ENCODE data around the gene SYNM.
"Not testable (repeated sequence)": the region's sequence is repeated elsewhere in the genome, so short reads cannot be mapped to it uniquely, and the experiment has no call there.

SYNM gene, protein sequence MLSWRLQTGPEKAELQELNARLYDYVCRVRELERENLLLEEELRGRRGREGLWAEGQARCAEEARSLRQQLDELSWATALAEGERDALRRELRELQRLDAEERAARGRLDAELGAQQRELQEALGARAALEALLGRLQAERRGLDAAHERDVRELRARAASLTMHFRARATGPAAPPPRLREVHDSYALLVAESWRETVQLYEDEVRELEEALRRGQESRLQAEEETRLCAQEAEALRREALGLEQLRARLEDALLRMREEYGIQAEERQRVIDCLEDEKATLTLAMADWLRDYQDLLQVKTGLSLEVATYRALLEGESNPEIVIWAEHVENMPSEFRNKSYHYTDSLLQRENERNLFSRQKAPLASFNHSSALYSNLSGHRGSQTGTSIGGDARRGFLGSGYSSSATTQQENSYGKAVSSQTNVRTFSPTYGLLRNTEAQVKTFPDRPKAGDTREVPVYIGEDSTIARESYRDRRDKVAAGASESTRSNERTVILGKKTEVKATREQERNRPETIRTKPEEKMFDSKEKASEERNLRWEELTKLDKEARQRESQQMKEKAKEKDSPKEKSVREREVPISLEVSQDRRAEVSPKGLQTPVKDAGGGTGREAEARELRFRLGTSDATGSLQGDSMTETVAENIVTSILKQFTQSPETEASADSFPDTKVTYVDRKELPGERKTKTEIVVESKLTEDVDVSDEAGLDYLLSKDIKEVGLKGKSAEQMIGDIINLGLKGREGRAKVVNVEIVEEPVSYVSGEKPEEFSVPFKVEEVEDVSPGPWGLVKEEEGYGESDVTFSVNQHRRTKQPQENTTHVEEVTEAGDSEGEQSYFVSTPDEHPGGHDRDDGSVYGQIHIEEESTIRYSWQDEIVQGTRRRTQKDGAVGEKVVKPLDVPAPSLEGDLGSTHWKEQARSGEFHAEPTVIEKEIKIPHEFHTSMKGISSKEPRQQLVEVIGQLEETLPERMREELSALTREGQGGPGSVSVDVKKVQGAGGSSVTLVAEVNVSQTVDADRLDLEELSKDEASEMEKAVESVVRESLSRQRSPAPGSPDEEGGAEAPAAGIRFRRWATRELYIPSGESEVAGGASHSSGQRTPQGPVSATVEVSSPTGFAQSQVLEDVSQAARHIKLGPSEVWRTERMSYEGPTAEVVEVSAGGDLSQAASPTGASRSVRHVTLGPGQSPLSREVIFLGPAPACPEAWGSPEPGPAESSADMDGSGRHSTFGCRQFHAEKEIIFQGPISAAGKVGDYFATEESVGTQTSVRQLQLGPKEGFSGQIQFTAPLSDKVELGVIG (N-terminal part only)

GRCh38 chr15:99104788-99105513 lies at the start of gene SYNM:
TSS of gene SYNM (plus strand) at chr15:99105080. CDS start at chr15:99105200, 120 bp downstream.
- peak; percentile 15 for DNase-seq

DNA sequence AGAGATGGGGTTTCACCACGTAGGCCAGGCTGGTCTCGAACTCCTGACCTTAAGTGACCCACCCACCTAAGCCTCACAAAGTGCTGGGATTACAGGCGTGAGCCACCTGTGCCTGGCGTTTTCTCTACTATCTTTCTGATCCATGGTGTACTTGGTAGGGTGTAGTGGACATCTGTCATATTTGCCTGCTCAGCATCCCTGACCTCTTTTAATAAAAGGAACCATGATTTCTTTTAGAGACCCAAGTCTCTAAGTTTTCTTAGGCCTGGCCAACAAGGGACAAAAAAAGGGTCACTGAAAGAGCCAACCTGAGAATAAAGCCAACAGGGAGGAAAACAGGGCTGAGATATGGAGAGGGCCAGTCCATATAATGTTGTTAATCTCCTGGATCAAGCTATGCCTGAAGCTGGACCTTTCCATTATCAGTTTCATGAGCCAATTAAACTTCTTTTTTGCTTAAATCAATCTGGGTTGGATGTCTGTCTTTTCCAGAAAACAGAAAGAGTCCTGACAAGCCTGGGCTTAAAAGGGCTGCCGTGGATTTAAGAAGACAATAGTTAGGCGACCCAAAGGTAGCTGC lies 49.2 kb upstream of the SYNM start:
- no peak for DNase-seq

- DNase-seq = no peak
Measured at GRCh38 chr15:99057020-99057419, 47.9 kb upstream of the SYNM start.

DNA sequence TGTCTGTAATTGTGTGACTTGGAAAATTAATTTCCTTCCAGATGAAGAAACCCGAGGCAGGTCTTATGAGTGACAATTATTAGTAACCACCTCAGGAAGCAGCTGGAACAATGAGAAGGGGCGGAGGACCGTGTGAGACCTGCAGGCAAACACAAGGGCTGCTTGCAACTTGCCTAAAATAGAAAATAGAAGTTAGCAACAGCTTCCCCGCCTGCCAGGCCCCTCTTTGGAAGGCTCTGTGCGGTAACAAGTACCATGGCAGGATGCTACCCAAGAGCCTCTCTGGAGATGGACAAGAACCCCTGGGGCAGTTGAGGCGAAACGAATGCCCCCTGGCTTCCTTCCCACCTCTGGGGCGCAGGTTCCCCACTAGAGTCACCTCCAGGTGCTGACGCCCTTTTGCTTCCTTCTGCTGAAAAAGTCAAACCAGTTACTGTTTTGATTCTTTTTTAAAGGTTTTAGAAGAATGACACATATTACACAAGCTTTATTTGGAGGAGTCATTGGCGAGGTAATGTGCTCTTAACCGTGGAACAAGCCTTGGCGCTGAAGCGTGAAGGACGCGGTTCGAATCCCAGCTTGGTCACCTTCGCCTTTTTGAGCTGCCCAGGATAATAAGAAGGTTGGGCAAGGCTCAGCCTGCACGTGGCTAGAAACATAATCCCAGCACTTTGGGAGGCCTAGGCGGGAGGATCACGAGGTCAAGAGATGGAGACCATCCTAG lies 47.0 kb upstream of the SYNM start:
- DNase-seq = no peak

DNA sequence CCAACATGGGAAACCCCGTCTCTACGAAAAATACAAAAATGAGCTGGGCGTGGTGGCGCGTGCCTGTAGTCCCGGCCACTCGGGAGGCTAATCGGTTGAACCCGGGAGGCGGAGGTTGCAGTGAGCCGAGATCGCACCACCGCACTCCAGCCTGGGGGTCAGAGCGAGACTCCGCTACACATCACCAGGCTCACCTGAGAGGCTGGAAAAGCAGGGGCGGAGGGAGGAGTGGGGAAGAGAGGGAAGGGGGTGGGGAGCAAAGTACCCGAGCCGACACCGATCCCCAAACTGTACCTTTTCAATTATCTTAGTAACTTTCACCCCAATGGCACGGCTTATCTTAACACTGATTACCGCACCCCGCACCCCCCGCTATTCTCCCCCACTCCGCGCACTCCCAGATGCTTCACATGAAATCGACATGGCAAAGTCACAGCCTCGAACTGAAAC lies 46.4 kb upstream of the SYNM start:
- DNase-seq = no peak

DNA sequence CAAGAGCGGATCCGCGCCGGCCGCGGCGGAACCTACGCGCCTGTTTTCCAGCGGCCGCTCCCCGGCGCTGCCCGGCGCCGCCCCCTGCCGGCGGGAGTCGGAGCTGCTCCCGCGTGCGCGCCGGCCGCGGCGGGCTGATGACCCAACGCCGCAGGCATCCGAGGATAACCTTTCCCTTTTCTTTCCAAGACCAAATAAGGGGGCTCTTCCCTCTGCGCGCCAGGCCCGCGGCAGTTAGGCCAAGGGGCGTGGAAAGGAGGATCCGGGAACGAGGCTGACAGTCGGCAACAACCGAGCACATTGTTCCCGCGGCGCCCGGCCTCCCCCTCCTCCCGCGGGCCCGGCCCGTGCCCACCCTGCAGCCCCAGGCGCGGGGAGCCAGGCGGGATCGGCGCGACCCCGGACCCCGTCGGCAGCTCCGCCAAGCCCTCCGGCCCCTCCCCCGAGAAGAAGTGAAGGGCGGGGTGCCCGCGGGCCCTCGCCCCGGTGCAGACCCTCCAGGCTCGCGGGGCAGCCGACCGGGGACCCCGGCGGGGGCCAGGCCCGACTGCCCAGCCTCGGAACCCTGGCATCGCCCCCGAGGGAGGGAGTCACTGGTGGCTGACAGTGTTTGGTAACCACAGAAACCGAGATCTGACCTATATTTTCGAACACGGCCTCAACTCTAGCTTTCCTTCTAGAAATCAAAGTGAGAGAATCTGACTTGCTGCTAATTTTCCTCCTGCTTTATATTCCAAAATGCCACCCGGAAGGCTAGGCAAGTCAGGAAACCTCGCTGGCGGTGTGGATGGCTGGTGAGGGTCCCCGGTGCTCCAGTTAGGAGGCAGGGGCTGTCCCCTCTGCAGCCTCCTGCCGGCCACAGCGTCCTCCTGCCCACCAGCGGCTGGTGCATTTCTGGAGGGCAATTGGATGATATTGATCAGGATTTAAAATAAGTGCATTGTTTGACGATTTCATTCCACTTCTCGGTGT lies 45.6 kb upstream of the SYNM start:
- DNase-seq = peak; percentile 34

DNA sequence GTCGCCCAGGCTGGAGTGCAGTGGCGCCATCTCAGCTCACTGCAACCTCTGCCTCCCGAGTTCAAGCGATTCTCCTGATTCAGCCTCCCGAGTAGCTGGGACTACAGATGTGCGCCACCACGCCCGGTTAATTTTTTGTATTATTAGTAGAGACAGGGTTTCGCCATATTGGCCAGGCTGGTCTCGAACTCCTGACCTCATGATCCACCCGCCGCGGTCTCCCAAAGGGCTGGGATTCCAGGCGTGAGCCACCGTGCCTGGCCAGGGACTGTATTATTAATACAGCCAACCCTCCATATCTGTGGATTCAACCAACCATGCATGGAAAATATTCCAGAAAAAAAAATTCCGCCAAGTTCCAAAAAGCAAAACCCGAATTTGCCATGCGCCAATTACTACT lies 44.7 kb upstream of the SYNM start:
- not testable (repeated sequence) for DNase-seq

- no peak for DNase-seq
Measured at GRCh38 chr15:99062226-99062625, 42.7 kb upstream of the SYNM start.

DNA sequence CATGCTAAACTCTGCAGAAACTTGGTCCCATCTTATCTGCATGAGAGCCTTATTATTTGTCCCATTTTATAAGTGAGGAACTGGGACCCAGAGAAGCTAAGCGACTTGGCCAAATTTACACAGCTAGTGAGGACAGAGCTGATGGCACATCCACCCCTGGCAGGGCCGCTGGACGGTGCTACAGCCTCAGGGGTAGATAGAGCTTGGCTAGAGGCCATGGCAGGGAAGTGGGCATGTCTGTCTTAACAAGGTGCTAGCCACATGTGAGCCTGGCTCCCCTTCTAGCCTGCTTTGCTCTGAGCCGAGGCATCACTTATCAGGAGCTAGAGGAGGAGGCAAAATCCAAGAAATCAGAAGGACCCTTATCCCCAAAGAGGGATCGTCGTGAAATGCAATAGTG lies 36.7 kb upstream of the SYNM start:
- no peak for DNase-seq

GRCh38 chr15:99070208-99070607 lies 34.7 kb upstream of the SYNM start:
- no peak for DNase-seq

- DNase-seq = no peak
Measured at GRCh38 chr15:99071091-99071680, 33.7 kb upstream of the SYNM start.

GRCh38 chr15:99073008-99073717 lies 31.7 kb upstream of the SYNM start:
- DNase-seq = no peak

DNA sequence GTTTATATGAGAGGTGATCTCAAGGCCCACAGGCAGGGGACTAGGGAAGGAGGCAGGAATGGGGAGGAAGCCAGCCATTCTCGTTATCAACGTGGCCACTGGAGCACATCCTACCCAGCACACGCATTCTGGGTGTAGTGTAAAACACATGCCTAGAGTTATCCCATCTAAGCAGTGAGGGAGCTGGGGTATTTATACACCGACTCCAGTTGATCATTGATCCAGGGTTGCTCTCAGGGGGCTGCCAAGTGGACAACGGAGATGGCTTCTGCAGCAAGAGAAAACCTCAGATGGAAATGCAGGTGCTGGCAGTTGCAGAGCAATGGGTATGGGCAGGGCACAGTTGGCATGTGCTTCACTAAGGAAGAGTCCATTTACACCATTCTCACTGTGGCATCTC lies 30.4 kb upstream of the SYNM start:
- no peak for DNase-seq

DNA sequence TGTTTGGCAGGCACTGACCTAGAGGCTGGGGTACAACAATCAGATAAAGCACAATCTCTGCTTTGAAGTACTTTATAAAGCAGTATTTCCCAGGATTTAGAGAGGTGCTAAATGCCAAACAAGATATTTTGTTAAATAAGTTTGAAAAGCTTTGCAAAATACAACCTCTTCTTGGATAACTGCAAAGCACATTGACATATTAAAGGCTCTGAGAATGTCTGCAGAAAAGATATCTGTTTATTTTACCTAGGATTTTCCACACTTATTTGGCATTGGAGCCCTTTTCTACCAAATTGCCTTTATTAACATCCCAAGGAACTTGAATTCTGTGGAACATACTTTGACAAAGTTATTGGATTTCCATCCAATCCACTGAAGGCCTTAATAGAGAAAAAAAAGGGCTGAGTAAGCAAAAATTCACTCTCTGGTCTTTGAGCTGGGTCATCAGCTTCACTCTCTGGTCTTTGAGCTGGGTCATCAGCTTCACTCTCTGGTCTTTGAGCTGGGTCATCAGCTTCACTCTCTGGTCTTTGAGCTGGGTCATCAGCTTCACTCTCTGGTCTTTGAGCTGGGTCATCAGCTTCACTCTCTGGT lies 29.7 kb upstream of the SYNM start:
- not testable (repeated sequence) for DNase-seq

DNA sequence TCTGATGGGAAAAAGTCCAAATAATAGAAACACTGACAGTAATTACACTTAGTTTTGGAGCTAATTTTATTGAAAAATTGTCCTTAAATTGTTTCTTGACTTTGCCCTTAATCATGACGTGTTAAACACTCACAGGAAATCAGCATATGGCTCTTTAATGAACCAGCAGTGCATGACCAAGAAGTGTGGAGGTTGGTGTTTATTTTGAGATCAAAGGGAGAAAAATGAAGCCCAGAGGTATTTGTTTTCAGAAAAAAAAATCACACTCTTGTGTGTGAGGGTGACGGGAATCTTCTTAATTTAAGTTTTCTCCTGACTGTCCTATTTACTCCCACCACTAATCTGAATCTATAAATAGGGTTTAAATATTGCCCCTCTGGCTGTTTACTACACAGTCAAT lies 28.8 kb upstream of the SYNM start:
- DNase-seq = no peak

DNA sequence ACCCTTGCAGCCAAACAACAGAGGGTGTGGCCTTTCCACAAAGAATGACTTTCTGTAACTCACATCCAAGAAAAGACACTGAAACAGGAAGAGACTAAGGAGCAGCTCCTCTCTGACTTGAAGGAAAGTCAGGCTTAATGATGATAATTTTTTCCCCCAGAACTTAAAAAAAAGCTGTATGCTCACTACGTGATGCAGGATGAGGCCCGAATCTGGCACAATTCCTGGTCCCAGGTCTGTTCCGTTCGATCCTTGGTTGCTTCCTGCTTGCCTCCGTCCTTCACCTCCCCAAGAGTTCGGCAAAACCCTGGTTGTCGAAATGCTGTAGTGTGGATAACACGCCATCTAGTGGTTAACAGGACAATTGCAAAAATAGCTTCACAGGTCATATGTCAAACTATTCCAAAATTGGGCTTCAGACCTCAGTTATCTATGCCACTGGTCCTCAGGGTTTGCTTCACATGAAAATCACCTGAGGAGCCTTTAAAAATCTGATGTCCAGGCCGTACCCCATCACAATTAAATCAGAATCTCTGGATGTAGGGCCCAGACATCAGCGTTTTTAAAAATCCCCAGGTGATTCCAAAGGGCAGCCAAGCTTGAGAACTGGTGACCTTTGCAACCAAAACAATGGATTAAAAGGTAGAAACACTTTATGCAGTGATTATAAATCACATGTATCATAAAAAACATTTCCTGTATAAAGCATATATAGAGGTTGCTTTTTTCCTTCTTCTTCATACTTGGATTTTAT lies 28.1 kb upstream of the SYNM start:
- DNase-seq = peak; percentile 45

- DNase-seq = no peak
Measured at GRCh38 chr15:99082798-99083197, 22.1 kb upstream of the SYNM start.

DNA sequence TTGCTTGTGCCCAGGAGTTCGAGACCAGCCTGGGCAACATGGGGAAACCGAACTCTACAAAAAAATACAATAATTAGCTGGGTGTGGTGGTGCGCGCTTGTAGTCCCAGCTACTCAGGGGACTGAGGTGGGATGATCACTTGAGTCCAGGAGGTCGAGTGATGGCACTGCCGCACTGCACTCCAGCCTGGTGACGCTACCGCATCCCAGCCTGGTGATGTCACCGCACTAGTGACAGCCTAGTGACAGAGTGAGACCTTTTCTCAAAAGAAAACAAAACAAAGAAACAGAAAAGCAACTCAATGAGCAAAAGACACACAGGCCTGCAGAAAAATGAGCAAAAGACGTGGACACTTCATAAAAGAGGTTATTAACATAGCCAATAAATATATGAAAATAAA lies 19.9 kb upstream of the SYNM start:
- DNase-seq = no peak
